Measurements from ENCODE around the gene KDF1.
"Not testable (repeated sequence)": the region's sequence is repeated elsewhere in the genome, so short reads cannot be mapped to it uniquely, and the experiment has no call there.

KDF1 gene

DNA sequence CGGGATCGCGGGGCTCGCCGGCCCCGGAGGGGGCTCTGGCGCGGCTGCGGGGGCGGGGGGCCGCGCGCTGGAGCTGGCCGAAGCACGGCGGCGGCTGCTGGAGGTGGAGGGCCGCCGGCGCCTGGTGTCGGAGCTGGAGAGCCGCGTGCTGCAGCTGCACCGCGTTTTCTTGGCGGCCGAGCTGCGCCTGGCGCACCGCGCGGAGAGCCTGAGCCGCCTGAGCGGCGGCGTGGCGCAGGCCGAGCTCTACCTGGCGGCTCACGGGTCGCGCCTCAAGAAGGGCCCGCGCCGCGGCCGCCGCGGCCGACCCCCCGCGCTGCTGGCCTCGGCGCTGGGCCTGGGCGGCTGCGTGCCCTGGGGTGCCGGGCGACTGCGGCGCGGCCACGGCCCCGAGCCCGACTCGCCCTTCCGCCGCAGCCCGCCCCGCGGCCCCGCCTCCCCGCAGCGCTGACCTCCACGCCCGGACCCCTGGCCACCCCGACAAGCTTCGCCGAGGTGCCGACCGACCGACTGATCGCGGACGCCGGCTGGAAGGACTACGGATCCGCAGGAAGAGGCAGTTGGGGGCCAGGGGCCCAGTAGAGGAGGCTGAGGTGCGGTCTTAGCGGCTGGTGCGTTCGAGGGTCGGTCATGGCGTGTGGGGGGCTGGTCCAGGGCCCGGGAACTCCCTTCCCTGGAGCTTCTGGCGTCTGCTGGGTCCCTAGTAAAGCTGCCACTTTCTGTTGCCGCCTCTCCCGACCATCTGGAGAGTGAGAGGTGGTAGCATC is 33.9 kb upstream of the KDF1 start:
- no peak for FAIRE-seq

DNA sequence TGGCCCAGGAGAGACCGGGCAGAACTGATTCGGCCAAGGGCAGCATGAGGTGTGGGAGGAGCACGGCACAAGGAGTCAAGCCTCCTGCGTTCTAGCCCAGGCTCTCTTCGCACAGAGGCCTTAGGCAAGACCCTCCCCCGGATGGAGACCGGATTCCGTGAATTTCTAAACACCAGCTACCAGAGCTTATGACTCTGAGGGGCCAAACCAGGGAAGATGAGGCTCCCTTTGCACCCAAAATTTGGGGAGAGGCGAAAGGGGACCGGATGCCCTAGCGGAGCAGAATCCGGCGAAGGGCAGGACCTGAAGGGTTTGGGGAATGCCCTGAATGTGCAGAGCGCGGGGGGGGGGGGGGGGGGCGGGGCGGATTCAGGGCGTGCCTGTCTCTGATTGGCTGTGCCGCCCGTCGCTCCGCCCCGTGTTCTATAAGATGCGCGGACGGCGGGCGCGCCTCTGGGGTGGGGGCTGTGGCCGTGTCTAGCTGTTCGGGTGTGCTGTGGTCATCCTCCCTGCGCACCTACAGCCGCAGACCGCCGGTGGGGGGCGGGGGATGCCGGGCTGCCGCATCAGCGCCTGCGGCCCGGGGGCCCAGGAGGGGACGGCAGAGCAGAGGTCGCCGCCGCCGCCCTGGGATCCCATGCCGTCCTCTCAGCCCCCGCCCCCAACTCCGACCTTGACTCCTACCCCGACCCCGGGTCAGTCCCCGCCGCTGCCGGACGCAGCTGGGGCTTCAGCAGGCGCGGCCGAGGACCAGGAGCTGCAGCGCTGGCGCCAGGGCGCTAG is 33.2 kb upstream of the KDF1 start, which contains the start of gene TRNP1:
Gene TRNP1, plus strand, starts transcription at position 456 of the 783 bp plus-strand sequence. Its CDS starts 95 bp downstream, at position 551.
- no peak for FAIRE-seq

DNA sequence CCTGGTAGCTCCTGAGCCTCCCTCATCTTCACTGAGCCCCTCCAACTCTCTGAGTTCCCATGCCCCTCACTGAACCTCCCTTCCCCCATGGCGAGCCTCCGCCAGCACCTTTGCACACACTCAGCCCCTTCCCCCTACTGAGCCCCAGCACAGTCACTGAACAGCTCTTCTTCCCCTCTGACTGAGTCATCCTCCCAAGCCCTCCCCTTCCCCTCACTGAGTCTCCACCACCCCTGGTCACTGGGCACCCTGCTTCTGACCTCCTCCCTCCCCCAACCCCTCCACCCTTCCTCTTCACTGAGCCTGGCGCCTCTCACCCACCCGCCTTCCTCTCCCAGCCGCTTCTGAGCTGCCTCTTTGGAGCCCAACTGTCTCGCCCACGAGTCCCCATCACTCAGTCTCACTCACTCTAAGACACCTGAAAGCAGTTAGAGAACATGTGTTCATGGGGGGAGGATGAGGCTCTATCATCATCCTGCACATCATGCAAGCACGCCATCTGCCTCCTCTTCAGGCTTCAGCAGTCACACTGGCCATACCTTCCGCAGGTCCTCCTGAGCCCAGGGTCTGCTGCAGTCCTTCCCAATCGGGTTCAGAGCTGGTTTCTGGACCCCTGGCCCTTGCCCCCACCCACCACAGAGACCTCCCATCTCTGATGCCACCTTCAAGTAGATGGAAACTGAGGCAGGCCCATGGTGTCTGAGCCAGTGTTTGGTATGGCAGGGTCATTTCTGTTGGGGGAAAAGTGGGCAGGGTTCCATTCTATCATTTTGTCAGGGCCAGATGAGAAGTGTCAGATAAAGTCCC is 31.2 kb upstream of the KDF1 start:
- no peak for FAIRE-seq

DNA sequence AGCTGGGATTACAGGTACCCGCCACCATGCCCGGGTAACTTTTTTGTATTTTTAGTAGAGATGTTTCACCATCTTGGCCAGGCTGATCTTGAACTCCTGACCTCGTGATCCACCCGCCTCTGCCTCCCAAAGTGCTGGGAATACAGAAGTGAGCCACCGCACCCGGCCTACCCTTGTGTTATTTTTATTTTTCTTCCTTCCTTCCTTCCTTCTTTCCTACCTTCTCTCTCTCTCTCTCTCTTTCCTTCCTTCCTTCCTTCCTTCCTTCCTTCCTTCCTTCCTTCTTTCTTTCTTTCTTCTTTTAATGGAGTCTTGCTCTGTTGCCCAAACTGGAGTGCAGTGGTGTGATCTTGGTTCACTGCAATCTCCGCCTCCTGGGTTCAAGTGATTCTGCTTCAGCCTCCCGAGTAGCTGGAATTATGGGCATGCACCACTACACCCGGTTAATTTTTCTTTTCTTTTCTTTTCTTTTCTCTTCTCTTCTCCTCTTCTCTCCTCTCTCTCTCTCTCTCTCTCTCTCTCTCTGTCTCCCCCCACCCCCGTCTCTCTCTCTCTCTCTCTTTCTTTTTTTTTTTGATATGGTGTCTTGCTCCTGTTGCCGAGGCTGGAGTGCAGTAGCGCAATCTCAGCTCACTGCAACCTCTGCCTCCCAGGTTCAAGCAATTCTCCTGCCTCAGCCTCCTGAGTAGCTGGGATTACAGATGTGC is 29.3 kb upstream of the KDF1 start:
- FAIRE-seq = not testable (repeated sequence)

DNA sequence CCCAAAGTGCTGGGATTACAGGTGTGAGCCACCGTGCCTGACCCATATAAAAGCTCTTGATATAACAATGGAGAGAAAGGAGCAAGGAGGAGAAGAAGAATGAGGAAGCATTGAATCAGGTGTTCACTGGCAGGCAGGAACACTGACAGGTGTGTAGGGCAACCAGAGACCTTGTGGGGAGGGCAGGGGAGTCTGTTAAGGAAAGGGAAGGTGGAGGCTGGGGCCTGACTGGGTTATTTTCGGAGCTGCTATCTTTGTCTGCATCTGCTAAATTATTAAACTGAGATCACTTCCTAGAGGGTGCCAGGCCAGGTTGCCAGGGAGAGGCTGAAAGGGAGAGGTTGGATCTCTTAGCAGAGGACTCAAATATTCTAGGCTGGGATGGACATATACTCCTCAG is 26.4 kb upstream of the KDF1 start:
- no peak for FAIRE-seq

DNA sequence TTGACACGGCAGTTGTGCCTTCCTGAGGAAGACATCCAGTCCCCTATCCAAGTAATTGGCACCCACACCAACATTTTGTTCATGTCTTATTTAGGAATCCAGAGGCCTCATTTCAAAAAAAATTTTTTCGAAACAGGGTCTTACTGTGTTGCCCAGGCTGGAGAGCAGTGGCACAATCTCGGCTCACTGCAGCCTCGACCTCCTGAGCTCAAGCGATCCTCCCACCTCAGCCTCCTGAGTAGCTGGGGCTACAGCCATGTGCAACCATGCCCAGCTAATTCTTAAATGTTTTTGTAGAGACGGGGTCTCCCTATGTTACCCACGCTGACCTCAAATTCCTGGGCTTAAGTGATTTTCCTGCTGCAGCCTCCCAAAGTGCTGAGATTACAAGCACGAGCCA is 24.0 kb upstream of the KDF1 start:
- FAIRE-seq = no peak

DNA sequence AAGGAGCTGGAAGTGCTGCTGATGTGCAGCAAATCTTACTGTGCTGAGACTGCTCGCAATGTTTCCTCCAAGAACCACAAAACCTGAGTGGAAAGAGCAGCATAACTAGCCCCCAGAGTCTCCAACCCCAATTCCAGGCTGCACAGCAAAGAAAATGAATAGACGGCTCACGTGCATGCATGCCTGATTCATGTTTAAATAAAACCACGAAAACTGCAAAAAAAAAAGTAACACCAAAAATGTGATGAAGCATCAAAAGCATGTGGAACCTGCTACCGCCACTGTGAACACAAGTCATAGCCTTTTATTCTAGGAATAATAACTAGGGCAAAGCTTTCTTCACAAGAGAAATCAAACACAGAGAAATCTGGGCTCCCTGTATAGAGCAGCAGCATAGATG is 23.6 kb upstream of the KDF1 start:
- no peak for FAIRE-seq

DNA sequence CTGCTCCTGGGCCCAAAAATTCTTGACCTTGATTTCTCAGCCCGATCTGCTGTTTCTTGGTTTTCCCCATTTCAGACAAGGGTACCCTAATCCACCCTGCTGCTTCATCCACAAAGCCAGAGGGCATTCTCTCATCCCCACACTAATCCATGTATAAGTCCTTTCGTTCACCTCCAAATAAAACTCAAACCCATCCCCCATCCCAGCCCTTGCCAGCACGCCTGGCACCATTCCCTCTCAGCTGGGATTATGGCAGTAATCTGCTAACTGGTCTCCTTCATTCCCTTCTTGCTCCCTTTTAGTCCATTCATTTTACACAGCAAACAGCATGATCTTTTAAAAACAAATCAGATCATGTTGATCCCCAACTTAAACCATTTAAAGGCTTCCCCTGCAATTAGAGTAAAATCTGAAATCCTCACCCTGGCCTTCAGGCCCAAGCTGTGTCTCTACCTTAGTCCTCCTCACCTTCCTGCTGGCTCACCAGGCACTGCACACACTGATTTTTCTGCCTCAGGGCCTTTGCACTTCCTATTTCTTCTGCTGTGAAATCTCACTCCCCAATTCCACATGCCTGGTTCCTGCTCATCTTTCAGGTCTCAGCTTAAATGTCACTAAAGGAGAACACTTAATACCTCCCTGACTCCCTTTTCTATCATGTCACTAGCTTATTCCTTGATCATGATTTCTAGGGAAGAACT is 21.0 kb upstream of the KDF1 start:
- no peak for FAIRE-seq

DNA sequence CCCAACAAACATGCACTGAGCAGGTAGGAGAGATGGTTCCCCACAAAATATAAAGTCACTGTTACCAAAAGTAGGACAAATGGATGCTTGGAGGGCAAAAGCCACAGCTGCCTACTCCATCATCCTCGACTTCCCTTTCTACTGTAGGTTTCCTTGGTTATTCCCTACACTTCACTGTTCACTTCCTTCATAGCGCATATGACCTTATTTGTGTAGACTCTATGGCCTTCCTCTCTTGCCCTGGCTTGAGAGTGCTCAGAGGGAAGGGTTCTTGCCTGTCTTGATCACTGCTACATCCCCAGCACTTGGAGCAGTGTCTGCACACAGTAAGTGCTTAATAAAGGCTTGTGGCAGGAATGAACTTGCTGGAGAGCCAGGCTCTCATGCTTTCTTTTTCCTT is 18.6 kb upstream of the KDF1 start:
- FAIRE-seq = no peak

DNA sequence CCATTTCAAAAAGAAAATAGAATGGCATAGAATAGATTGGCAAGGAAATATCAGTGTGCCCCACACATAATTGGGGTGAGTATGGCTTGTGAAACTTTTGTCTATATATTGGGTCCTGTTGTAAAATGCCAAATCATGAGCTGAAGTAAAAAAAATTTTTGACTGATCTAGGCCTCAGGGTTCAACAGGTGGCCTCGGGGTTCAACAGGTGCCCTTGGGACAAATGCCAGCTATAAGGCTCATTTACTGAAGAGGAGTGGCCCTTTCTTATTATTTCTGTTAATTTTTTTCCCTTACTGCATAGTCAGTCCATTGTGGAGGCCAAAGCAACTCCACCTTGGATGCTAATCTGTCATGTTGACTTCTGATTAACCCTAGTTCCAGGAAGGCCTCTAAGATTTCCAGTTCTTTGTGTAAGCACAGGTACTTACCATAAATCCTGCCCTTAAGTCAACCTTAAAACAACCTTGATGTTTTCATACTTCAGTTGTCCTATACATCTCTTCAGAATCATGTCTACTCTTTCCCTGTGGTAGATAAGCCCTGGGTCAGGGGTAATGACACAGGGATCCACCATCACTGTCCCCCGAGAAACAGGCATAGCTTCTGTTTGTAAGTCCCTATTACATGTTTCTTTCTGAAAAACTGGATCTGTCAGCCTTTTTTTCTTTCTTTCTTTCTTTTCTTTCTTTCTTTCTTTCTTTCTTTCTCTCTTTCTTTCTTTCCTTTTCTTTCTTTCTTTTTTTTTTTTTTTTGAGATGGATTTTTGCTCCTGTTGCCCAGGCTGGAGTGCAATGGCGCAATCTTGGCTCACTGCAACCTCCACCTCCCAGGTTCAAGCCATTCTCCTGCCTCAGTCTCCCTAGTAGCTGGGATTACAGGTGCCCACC is 16.6 kb upstream of the KDF1 start:
- FAIRE-seq = no peak

DNA sequence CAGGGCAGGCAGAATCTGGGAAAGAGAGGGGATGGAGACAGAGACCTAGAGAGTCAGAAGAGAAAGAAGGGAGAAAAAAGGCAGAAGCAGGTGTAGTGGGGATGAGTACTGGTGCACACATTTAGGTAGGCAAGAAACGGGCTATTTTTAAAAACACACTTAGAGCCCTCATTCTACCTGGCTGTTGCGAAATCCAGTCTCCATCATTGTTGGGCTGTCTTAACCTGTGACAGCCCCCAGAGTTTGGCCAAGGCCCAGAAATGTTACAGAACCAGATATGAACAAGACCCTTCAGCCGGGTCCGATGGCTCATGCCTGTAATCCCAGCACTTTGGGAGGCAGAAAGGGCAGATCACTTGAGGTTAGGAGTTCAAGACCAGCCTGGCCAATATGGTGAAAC is 12.6 kb upstream of the KDF1 start:
- FAIRE-seq = no peak

DNA sequence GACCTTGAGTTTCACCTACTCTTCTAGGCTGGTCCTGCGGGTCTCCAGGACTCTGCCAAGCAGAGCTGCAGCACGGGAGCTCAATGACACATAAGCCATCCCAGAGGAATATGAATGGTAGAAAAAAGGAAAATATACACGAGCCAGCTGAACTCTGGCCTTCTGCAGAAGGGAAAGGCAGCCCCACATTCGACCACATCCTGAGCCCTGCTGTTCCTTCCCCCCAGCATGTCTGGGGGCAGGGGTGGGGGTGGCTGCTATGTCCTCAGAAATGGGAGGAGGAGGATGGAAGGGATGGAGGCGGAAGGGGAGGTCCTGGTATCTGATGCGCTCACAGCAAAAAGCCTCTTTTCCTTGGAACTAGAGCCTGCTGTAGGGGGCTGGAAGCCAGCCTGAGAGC is 12.1 kb upstream of the KDF1 start:
- no peak for FAIRE-seq

DNA sequence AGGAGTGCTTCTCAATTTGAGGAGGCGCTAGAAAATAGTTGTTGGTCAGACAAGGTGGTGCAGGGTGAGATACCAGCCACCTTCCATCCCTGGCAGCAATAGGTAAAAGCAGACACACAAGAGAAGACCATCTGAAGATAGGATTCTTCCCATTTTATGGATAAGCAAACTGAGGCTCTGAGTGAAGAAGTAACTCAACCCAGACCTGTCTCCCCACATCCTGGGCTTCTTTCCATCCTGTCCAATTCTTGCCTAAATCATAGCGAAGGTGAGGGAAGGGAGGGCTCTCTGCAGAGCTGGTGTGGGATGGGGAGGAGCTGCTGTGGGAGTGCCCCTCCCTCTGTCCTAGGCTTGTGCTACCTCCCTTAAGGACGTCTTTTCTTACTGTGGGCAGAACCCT is 11.3 kb upstream of the KDF1 start:
- FAIRE-seq = no peak

DNA sequence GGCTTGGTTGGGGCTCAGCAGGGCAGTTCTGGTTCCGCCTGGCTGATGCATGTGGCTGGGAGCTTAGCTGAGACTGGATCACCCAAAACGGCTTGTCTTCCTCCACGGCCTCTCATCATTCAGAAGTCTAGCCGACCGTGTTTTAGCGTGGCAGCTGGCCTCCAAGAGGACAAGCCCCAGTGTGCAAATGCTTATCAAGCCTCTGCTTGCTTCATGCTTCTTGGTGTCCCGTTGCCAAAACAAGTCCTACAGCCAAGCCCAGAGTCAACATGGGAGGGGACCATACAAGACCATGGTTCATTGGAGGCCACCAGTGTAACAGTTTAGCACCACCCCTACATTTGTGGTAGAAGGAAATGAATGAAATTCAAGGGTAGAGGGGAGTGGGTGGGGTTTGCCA is 10.5 kb upstream of the KDF1 start:
- no peak for FAIRE-seq

DNA sequence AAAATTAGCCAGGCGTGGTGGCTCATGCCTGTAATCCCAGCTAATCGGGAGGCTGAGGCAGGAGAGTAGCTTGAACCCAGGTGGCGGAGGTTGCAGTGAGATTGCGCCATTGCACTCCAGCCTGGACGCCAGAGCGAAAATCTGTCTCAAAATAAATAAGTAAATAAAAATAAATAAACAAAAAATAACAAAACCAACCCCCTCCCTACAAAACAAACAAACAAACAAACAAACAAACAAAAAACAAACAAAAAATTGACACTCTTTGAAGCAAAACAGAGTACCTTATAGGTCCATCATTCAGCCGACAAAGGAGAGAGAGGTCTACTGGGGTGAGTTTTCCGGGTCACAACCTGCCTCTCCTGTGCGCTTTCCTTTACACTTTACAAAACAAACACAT is 5.4 kb upstream of the KDF1 start:
- FAIRE-seq = no peak

DNA sequence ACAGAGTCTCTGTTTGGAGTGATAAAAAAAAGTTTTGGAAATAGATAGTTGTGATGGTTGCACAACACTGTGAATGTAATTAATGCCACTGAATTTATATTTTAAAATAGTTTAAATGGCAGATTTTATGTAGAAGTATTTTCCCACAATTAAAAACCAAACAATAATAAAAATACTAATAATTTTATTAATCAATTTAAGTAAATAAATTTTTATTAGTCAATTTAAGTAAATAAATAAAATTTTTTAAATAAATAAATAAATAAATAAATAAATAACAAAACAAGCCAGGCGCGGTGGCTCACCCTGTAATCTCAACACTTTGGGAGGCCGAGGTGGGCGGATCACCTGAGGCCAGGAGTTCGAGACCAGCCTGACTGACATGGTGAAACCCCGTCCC is 4.9 kb upstream of the KDF1 start:
- no peak for FAIRE-seq

DNA sequence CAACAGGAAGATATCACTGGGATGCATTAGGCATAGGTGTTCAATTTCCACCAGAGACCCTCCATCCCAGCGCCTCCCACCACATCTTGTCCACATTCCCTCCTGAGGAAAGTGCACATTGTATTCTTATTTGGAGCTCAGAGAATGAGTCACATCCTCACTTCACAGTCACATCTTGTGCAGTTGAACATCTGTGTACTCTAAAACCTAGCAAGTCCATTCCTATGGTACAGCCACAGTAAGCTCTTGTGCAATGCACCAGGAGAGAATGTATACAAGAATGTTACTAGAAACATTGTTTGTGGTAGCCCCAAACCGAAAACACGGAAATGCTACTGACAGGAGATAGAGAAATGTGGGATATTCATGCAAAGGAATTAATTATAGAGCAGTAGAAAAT is 1.6 kb upstream of the KDF1 start:
- FAIRE-seq = no peak

DNA sequence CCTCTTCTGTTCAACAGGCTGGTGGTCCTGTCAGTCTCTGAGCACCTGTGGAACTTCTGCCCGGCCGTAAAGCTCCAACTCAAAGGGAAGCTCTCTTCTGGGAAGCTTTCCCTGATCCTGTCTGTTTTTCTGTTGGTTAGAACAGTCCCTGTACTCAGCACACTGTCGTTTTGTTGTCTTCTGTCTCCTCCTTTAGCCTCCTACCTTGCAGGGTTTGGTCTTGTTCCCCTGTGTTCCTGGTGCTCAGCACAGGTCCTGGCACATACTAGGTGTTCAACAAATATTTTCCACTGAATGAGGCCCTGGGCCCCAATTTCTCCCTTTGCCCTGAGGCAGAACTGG is 328 bp upstream of the KDF1 start:
- no peak for FAIRE-seq

DNA sequence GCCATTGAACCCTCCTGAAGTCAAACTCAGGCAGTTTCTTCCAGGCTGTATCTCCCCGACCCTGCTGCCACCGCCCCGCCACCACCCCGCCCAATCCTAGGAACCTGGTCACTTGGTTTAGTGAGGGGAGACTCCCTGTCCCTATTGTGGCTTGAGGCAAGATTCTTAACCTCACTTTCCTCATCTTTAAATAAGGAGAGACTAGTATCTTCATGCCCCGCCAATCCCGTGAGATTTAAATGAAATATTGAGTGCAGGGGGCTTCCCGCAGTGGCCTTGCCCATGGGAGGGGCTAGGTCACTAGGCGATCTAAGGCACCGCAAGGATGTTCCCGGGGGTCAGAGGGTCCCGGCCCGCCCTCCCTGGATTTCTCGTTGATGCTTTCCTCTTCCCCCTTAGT is 998 bp downstream of the KDF1 start:
- FAIRE-seq = no peak

DNA sequence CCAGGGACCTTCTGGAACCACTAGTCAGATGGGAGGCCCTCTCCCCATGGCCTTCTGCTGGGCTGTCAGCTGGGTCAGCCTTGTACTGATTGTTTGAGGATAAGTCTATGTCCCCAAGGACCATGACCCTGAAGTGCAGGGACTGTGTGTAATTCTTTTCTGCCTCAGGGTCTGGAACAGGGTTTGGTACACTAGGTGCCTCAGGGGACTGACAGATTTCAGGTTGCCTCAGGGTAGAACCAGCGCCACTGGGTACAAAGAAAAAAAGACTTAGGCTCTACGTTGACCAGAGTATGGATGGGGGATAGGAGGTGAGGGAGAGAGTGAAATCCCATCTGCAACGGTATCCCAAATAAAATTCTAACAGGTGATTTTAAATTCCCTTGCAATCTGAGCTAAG is 3.0 kb downstream of the KDF1 start:
- FAIRE-seq = no peak

DNA sequence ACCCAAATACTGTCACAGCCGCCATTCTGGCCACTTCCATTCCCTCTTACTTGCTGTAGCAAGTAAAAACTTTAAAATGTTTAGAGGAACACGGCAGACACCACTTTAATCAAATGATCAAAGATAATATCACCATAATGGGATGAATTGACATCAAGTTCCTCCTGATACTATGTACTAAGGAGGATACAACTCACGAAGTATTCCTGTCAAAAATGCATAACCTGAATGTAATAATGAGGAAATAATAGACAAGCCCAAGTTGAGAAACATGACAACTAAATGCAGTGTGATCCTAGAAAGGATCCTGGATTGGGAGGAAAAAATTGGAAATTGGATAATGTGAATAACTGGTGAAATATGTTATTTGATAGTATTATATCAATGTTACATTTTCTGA is 3.9 kb downstream of the KDF1 start:
- FAIRE-seq = no peak
